Breast epithelium (tissue), 3 donors: ENCODE results near the gene DOCK9.

Source experiments
- CTCF ChIP-seq, 3 donors: fragments of 450-650 bp; IDR thresholded peaks; one replicate each; pipeline ENCODE4 v1.5.1; 2016 to 2017; ENCODE audit warnings: antibody characterized with exemption in 3 of 3, mild to moderate bottlenecking in 3 of 3, moderate library complexity in 3 of 3
- POLR2A ChIP-seq: fragments of 450-650 bp; IDR thresholded peaks from one replicate; pipeline ENCODE4 v1.6.1; 2016; ENCODE audit warnings: antibody characterized with exemption, mild to moderate bottlenecking, moderate library complexity
- POLR2AphosphoS5 ChIP-seq, 3 donors: sonication (generic); formaldehyde crosslinking; IDR thresholded peaks; one replicate each; pipeline ENCODE4 v1.6.1; 2017; ENCODE audit warnings: antibody characterized with exemption in 3 of 3

GRCh38 chr13:98963917-98964316 is 13.9 kb downstream of the DOCK9 start:
- TF ChIP-seq CTCF (IDR thresholded peaks at IDR 0.05): no peak
- TF ChIP-seq POLR2A: no peak
- no peak for TF ChIP-seq POLR2AphosphoS5 (IDR thresholded peaks at IDR 0.05)
